VCaP (cell line): ENCODE results near the gene PEMT.
"Not testable (repeated sequence)": the region's sequence is repeated elsewhere in the genome, so short reads cannot be mapped to it uniquely, and the experiment has no call there.

Experiments
- H3K27ac ChIP-seq: fragments of 450-650 bp; 2 replicates; pipeline ENCODE4 v1.5.1; 2017
- CTCF ChIP-seq: fragments of 450-650 bp; conservative IDR thresholded peaks from 2 replicates; pipeline ENCODE4 v1.5.1; 2017; ENCODE audit warnings: mild to moderate bottlenecking, moderate library complexity

The PEMT gene, protein sequence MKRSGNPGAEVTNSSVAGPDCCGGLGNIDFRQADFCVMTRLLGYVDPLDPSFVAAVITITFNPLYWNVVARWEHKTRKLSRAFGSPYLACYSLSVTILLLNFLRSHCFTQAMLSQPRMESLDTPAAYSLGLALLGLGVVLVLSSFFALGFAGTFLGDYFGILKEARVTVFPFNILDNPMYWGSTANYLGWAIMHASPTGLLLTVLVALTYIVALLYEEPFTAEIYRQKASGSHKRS

GRCh38 chr17:17591355-17592298, at the start of gene PEMT:
TSS of gene PEMT (minus strand) at chr17:17591708. CDS start at chr17:17591626, 82 bp downstream.
- no peak for TF ChIP-seq CTCF
- H3K27ac ChIP-seq, result peak within 1 kb of the TSS; percentile 81

DNA sequence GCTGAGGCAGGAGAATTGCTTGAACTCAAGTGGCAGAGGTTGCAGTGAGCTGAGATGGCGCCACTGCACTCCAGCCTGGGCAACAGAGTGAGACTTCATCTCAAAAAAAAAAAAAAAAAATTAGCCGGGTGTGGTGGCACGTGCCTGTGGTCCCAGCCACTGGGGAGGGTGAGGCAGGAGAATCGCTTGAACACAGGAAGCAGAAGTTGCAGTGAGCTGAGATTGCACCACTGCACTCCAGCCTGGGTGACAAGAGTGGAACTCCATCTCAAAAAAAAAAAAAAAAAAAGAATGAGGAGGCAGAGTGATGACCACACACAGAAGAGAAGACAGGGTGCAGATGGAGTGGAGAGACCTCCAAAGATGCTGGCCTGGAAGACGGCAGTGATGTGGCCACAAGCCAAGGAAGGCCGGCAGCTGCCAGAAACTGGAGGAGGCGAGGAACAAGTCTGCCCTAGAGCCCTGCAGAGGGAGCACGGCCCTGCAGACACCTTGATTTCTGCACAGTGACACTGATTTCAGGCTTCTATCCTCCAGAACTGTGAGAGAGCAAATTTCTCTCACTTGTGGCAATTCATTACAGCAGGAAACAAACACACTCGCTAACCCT, 48.3 kb upstream of the PEMT start:
- H3K27ac ChIP-seq, result not testable (repeated sequence)

- no peak for TF ChIP-seq CTCF
- no peak overlapping the region for H3K27ac ChIP-seq
Observed at GRCh38 chr17:17638467-17638866, 47.0 kb upstream of the PEMT start.

DNA sequence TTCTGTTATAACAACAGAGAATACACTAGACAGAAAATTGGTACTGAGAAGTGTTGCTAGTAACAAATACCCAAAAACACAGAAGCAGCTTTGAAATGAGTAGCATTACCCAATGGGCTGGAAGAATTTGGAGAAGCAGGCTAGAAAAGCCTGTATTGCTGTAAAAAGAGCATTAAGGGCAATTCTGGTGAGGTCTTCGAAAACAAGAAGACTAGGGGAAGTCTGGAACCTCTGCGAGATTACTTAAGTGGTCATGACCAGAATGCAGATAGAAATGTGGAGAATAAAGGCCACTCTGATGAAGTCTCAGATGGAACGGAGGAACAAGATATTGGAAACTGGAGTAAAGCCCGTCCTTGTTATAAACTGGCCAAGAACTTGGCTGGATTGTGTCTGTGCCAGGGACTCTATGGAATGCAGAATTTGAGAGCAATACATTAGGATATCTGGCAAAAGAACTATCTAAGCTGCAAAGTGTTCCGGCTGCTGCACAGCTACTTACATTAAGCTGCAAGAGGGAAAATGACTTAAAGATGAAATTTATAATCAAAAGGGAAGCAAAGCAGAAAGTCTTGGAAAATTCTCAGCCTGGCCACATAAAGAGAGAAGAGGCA, 44.9 kb upstream of the PEMT start:
- no peak overlapping the region for H3K27ac ChIP-seq
- TF ChIP-seq CTCF, result no peak

- H3K27ac ChIP-seq, result not testable (repeated sequence)
Observed at GRCh38 chr17:17635537-17636271, 44.2 kb upstream of the PEMT start.

GRCh38 chr17:17635126-17635525, 43.6 kb upstream of the PEMT start:
- TF ChIP-seq CTCF, result no peak
- no peak overlapping the region for H3K27ac ChIP-seq

DNA sequence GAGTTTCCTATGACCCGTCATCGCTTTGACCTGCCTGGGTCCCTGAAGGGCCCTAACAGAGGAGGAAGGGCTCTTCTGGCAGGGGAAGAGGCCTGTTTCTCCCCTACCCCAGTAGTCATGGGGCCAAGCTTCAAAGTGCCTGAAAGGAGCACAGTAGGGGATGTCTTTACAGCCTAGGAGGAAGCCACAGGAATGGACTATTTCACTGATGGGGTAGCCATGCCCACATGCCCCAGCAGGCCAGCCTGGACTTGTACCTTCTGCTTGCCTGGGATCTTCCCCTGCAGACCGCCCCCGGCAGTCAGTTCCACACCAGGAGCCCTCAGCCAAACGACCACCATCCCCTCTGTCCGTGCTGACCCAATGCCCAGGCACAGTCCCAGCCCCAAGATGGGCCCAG, 41.8 kb upstream of the PEMT start:
- H3K27ac ChIP-seq, result no peak overlapping the region
- no peak for TF ChIP-seq CTCF

DNA sequence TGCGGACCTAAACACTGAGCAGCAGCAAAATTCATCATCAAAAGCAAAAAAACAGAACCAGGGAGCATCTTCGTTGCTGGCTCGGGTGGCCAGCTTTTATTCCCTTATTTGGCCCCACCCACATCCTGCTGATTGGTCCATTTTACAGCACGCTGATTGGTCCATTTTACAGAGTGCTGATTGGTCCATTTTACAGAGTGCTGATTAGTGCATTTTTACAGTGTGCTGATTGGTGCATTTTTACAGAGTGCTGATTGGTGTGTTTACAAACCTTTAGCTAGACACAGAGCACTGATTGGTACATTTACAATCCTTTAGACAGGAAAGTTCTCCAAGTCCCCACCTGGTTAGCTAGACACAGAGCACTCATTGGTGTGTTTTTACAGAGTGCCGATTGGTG, 41.2 kb upstream of the PEMT start:
- not testable (repeated sequence) for H3K27ac ChIP-seq
